Loucy (cell line): ENCODE data around the gene MYRIP.

Experiments
- EZH2phosphoT487 ChIP-seq: fragments of 200-600 bp; IDR thresholded peaks from 2 replicates; pipeline ENCODE4 v1.6.1; 2018; ENCODE audit warnings: antibody characterized with exemption, mild to moderate bottlenecking, moderate library complexity, borderline replicate concordance
- TF ChIP-seq, protein P1 (sequence below): fragments of 200-600 bp; sonication (generic); conservative IDR thresholded peaks from 2 replicates; pipeline ENCODE4 v1.5.1; 2014; ENCODE audit warnings: mild to moderate bottlenecking, antibody characterized with exemption, low read length

DNA sequence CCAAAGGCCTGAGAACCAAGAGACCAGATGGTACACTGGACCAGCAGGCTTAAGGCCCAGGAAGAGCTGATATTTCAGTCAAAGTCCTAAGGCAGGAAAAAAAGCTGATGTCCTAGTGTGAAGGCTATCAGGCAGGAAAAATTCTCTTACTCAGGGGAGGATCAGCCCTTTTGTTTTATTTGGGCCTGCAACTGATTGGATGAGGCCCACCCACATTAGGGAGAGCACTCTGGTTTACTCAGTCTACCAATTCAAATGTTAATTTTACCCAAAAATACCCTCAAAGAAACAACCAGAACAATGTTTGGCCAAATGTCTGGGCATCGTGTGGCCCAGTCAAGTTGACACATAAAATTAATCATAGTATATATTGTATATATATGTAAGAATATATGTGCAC is 24.5 kb upstream of the MYRIP start:
- TF ChIP-seq, protein P1, sequence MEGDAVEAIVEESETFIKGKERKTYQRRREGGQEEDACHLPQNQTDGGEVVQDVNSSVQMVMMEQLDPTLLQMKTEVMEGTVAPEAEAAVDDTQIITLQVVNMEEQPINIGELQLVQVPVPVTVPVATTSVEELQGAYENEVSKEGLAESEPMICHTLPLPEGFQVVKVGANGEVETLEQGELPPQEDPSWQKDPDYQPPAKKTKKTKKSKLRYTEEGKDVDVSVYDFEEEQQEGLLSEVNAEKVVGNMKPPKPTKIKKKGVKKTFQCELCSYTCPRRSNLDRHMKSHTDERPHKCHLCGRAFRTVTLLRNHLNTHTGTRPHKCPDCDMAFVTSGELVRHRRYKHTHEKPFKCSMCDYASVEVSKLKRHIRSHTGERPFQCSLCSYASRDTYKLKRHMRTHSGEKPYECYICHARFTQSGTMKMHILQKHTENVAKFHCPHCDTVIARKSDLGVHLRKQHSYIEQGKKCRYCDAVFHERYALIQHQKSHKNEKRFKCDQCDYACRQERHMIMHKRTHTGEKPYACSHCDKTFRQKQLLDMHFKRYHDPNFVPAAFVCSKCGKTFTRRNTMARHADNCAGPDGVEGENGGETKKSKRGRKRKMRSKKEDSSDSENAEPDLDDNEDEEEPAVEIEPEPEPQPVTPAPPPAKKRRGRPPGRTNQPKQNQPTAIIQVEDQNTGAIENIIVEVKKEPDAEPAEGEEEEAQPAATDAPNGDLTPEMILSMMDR: no peak
- no peak for TF ChIP-seq EZH2phosphoT487
